Uterus (tissue), 4 donors: ENCODE results near the gene SCUBE1. TPM values are rescaled to one million over a fixed set of nuclear protein-coding genes. Genes with fewer than 3 reads are reported as not detected.

ENCODE experiments used
- DNase-seq, 2 donors: peaks; one replicate each; pipeline ENCODE4 v3.0.0-alpha.2; 2019 to 2020
- H3K27ac ChIP-seq, 2 donors: fragments of 200-600 bp; sonication (generic); 1 replicate in 1 of 2; 2 replicates in 1 of 2; pipeline ENCODE4 v1.5.1; 2016 to 2018
- H3K27me3 ChIP-seq, 2 donors: fragments of 200-600 bp; sonication (generic); one replicate each; pipeline ENCODE4 v1.5.1; 2018 to 2019; ENCODE audit warnings: control low read depth in 1 of 2
- H3K36me3 ChIP-seq, 2 donors: fragments of 200-600 bp; sonication (generic); one replicate each; pipeline ENCODE4 v1.5.1; 2019; ENCODE audit warnings: control low read depth in 1 of 2
- H3K4me1 ChIP-seq, 2 donors: fragments of 200-600 bp; sonication (generic); one replicate each; pipeline ENCODE4 v1.5.1; 2018 to 2019; ENCODE audit warnings: control low read depth in 1 of 2
- H3K4me3 ChIP-seq, 2 donors: fragments of 200-600 bp; sonication (generic); 1 replicate in 1 of 2; 2 replicates in 1 of 2; pipeline ENCODE4 v1.5.1; 2018 to 2019; ENCODE audit warnings: mild to moderate bottlenecking in 1 of 2
- H3K9me3 ChIP-seq, 2 donors: fragments of 200-600 bp; sonication (generic); one replicate each; pipeline ENCODE4 v1.5.1; 2019; ENCODE audit warnings: control low read depth in 1 of 2
- POLR2A ChIP-seq, 2 donors: fragments of 450-650 bp; IDR thresholded peaks; one replicate each; pipeline ENCODE4 v1.6.1; 2016; ENCODE audit warnings: antibody characterized with exemption in 2 of 2, mild to moderate bottlenecking in 1 of 2, moderate library complexity in 1 of 2
- intact Hi-C: fragments of 100-400 bp; cut with DNase I; formaldehyde crosslinking; loops from one replicate; pipeline ENCODE4 v1.15.1; 2023; ENCODE audit warnings: low total_unique reads
- total RNA-seq, 4 donors: library from RNA; depleted of rRNA in 3 of 4; stranded (reverse); fragments of >200 nt in 3 of 4; gene quantifications; one replicate each; pipeline versions ENCODE4 v1.1.0 to v1.2.4, GENCODE V29; 2014 to 2023
- TF ChIP-seq, protein P1 (sequence below), 4 experiments: fragments of 200-600 bp in 2 of 4; fragments of 450-650 bp in 2 of 4; sonication (generic) in 2 of 4; IDR thresholded peaks; one replicate each; pipeline ENCODE4 v1.5.1; 2016 to 2019; ENCODE audit warnings: antibody characterized with exemption in 4 of 4, mild to moderate bottlenecking in 2 of 4, moderate library complexity in 1 of 4
- donor health status: DM: yes; HTN: yes; CAD: no.

Gene SCUBE1
- total RNA-seq, 4 donors from 2014 or later: 0.14 to 1.7 (median 0.26) TPM; not detected in 1

DNA sequence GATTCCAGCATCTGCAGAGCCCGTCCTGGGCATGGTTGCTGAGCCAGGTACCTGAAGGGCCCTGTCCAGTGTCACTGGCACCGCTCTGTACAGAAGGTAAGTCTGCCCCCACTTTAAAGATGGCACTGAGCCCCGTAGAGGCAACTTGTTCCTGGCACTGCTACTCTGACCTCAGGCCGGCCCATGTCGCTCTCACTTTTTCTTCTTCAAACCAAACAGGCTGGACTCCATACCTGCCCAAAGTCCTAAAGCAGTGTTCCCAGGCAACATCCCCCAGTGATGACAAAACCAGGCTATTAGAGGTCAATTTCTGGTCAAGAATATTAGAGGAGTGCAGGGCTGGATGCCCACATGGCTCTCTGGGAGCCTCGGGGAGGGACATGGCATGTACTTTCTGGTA, 109.6 kb downstream of the SCUBE1 start:
- intact Hi-C loops: no loop called here
- DNase-seq: no peak
- no peaks in the 10 kb centered on the region for H3K36me3 ChIP-seq
- H3K27me3 ChIP-seq: no peaks in the 10 kb centered on the region
- H3K4me1 ChIP-seq: no peaks in the 10 kb centered on the region
- no peak overlapping the region for H3K4me3 ChIP-seq
- no peaks in the 10 kb centered on the region for H3K9me3 ChIP-seq
- no peak for TF ChIP-seq POLR2A (IDR thresholded peaks at IDR 0.05)
- TF ChIP-seq, protein P1, sequence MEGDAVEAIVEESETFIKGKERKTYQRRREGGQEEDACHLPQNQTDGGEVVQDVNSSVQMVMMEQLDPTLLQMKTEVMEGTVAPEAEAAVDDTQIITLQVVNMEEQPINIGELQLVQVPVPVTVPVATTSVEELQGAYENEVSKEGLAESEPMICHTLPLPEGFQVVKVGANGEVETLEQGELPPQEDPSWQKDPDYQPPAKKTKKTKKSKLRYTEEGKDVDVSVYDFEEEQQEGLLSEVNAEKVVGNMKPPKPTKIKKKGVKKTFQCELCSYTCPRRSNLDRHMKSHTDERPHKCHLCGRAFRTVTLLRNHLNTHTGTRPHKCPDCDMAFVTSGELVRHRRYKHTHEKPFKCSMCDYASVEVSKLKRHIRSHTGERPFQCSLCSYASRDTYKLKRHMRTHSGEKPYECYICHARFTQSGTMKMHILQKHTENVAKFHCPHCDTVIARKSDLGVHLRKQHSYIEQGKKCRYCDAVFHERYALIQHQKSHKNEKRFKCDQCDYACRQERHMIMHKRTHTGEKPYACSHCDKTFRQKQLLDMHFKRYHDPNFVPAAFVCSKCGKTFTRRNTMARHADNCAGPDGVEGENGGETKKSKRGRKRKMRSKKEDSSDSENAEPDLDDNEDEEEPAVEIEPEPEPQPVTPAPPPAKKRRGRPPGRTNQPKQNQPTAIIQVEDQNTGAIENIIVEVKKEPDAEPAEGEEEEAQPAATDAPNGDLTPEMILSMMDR (IDR thresholded peaks at IDR 0.05): no peak
- no peak overlapping the region for H3K27ac ChIP-seq

DNA sequence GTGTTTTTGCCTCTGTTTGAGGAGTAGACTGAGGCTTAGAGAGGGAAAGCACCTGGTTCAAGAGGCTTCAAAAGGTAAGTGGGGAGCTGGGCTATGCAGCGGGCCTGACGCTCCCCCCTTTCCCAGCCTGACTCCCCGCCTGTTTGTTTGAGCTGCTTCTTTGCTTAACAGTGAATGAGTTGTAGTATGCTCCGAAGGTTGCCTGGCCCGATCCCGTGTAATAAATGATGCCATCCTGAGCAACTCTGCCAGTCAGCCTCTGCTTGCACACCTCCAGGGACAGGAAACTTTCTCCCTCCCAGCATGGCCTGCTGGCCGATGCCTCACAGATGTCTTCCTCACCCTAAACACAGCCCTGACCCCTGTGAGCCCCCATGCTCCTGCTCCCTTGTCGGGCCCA, 110.7 kb downstream of the SCUBE1 start:
- no peaks in the 10 kb centered on the region for H3K9me3 ChIP-seq
- TF ChIP-seq, protein P1 (IDR thresholded peaks at IDR 0.05): no peak
- no peaks in the 10 kb centered on the region for H3K27me3 ChIP-seq
- intact Hi-C loops: no loop called here
- DNase-seq: no peak
- no peaks in the 10 kb centered on the region for H3K4me1 ChIP-seq
- no peak overlapping the region for H3K4me3 ChIP-seq
- H3K36me3 ChIP-seq: no peaks in the 10 kb centered on the region
- H3K27ac ChIP-seq: no peak overlapping the region

DNA sequence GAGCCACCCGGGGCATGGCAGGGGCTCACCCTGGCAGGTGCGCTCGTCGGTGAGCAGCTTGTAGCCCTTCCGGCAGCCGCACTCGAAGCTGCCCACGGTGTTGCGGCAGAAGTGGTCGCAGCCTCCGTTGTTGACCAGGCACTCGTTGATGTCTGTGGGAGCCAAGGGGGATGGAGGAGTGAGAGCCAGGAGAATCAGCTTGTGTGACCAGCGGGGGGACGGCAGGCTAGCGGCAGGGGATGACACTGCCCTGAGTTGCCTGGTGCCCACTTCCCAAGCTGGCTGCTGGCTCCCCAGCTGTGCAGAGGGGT, 111.5 kb downstream of the SCUBE1 start:
- Histone ChIP-seq H3K9me3 (no peaks in the 10 kb centered on the region), H3K27ac (no peak overlapping the region), H3K4me3 (no peak overlapping the region), H3K36me3 (no peaks in the 10 kb centered on the region), H3K27me3 (no peaks in the 10 kb centered on the region), H3K4me1 (no peaks in the 10 kb centered on the region)
- intact Hi-C loops: no loop called here
- no peak for DNase-seq
- TF ChIP-seq, protein P1 (IDR thresholded peaks at IDR 0.05): no peak
- no peak for TF ChIP-seq POLR2A (IDR thresholded peaks at IDR 0.05)

DNA sequence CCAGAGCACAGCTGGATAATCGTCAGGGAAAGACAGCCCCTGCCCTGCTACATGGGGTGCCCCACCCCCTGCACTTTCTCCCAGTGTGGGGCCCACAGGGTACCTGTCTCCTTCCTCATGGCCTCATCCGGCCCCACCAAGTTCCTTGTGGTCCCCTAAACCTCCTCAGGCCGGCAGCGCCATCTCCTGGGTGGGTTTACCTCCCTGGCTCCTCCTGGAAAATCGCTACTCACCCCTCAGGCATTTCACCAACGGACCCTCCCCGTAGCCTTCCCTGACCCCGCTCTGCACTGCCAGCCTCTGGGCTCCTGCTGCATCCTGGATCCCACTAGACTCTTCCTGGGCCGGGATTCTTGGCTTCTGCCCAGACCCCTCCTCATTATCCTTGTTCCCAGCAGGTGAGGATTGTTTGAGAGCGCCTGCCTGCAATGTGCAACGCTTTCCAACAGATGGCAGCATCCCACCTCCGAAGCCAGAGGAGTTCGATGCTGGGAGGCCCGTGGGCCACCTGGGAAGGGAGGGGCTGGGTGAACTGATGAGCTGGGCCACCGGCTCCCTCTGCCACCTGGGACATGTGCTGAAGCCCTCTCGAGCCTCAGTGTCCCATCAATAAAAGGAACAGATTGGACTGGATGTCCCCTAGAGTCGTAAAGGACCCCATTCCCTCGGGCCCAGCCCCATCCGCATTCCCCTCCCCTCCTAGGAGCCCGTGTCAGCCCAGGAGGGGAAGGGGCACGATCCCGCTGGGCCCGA, 112.0 kb downstream of the SCUBE1 start:
- H3K9me3 ChIP-seq: no peaks in the 10 kb centered on the region
- H3K27me3 ChIP-seq: no peaks in the 10 kb centered on the region
- DNase-seq: peak; percentile 33 to 55
- no peak overlapping the region for H3K27ac ChIP-seq
- no peaks in the 10 kb centered on the region for H3K36me3 ChIP-seq
- no peaks in the 10 kb centered on the region for H3K4me1 ChIP-seq
- TF ChIP-seq, protein P1 (IDR thresholded peaks at IDR 0.05): peak; percentile 76 to 82 (median 82)
- no peak for TF ChIP-seq POLR2A (IDR thresholded peaks at IDR 0.05)
- no peak overlapping the region for H3K4me3 ChIP-seq
- intact Hi-C loops: no loop called here

DNA sequence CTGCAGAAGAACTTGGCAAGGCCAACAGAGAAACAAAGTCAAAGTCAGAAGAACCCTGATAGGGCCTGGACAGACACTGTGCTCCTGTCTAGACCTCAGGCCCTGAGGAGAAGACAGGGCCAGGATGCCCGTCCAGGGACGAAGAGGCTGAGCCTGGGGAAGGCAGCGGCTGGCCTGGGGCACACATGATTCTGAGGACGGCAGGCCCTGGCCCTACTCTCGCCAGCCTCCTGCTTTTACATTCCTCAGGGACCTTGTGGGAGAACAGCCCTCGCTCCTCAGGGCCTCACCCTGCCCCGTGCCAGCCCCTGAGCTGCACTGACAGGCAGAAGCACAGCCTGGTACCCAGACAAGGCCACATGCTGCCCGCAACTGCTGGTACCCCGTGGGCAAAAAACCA, 112.6 kb downstream of the SCUBE1 start:
- Histone ChIP-seq H3K9me3 (no peaks in the 10 kb centered on the region), H3K27me3 (no peaks in the 10 kb centered on the region), H3K27ac (no peak overlapping the region), H3K4me1 (no peaks in the 10 kb centered on the region), H3K4me3 (no peak overlapping the region), H3K36me3 (no peaks in the 10 kb centered on the region)
- intact Hi-C loops: no loop called here
- no peak for TF ChIP-seq POLR2A (IDR thresholded peaks at IDR 0.05)
- TF ChIP-seq, protein P1 (IDR thresholded peaks at IDR 0.05): no peak
- no peak for DNase-seq
